Measurements from ENCODE around the gene YY1AP1. TPM values are rescaled to one million over a fixed set of nuclear protein-coding genes. Genes with fewer than 3 reads are reported as not detected.
"Not testable (repeated sequence)": the region's sequence is repeated elsewhere in the genome, so short reads cannot be mapped to it uniquely, and the experiment has no call there.

Gene YY1AP1
- total RNA-seq, 1 donor from 2014 or later: 358 TPM

GRCh38 chr1:155678027-155678426, 10.5 kb downstream of the YY1AP1 start:
- no peaks in the 10 kb centered on the region for H3K27me3 ChIP-seq (ENCODE audit: control insufficient read depth in 3 of 3, insufficient read depth in 3 of 3, low read length in 3 of 3)
- no peak overlapping the region for H3K9ac ChIP-seq (ENCODE audit: low read depth in 1 of 3, low read length in 3 of 3)
- H3K4me3 ChIP-seq (ENCODE audit: low read length in 3 of 3): no peak overlapping the region
- peaks cover 0 to 3% (median 0%) of the 10 kb centered on the region in 3 donors for H3K4me1 ChIP-seq (ENCODE audit: control insufficient read depth in 3 of 3, insufficient read depth in 3 of 3, low read length in 3 of 3)
- no peaks in the 10 kb centered on the region for H3K9me3 ChIP-seq (ENCODE audit: control insufficient read depth in 3 of 3, low read length in 3 of 3)
- no peak overlapping the region for H3K27ac ChIP-seq (ENCODE audit: low read depth, low read length)
- peaks cover 18 to 64% (median 49%) of the 10 kb centered on the region in 3 donors for H3K36me3 ChIP-seq (ENCODE audit: control insufficient read depth in 3 of 3, insufficient read depth in 3 of 3, low read length in 3 of 3)

GRCh38 chr1:155673003-155673402, 15.6 kb downstream of the YY1AP1 start:
- H3K36me3 ChIP-seq (ENCODE audit: control insufficient read depth in 3 of 3, insufficient read depth in 3 of 3, low read length in 3 of 3): peaks cover 39 to 79% (median 71%) of the 10 kb centered on the region in 3 donors
- no peaks in the 10 kb centered on the region for H3K9me3 ChIP-seq (ENCODE audit: control insufficient read depth in 3 of 3, low read length in 3 of 3)
- H3K4me1 ChIP-seq (ENCODE audit: control insufficient read depth in 3 of 3, insufficient read depth in 3 of 3, low read length in 3 of 3): no peaks in the 10 kb centered on the region
- no peak overlapping the region for H3K4me3 ChIP-seq (ENCODE audit: low read length in 3 of 3)
- H3K27me3 ChIP-seq (ENCODE audit: control insufficient read depth in 3 of 3, insufficient read depth in 3 of 3, low read length in 3 of 3): no peaks in the 10 kb centered on the region
- no peak overlapping the region for H3K27ac ChIP-seq (ENCODE audit: low read depth, low read length)
- no peak overlapping the region for H3K9ac ChIP-seq (ENCODE audit: low read depth in 1 of 3, low read length in 3 of 3)

- no peak overlapping the region for H3K4me3 ChIP-seq (ENCODE audit: low read length in 3 of 3)
- H3K27ac ChIP-seq (ENCODE audit: low read depth, low read length): no peak overlapping the region
- H3K27me3 ChIP-seq (ENCODE audit: control insufficient read depth in 3 of 3, insufficient read depth in 3 of 3, low read length in 3 of 3): no peaks in the 10 kb centered on the region
- H3K4me1 ChIP-seq (ENCODE audit: control insufficient read depth in 3 of 3, insufficient read depth in 3 of 3, low read length in 3 of 3): no peaks in the 10 kb centered on the region
- H3K36me3 ChIP-seq (ENCODE audit: control insufficient read depth in 3 of 3, insufficient read depth in 3 of 3, low read length in 3 of 3): peaks cover 40 to 78% (median 68%) of the 10 kb centered on the region in 3 donors
- no peaks in the 10 kb centered on the region for H3K9me3 ChIP-seq (ENCODE audit: control insufficient read depth in 3 of 3, low read length in 3 of 3)
- H3K9ac ChIP-seq (ENCODE audit: low read depth in 1 of 3, low read length in 3 of 3): no peak overlapping the region
These were observed 16.8 kb downstream of the YY1AP1 start for GRCh38 chr1:155671750-155672149.

GRCh38 chr1:155669233-155670162, 19.1 kb downstream of the YY1AP1 start:
- H3K4me3 ChIP-seq (ENCODE audit: low read length in 3 of 3): no peak overlapping the region
- H3K27ac ChIP-seq (ENCODE audit: low read depth, low read length): no peak overlapping the region
- no peaks in the 10 kb centered on the region for H3K4me1 ChIP-seq (ENCODE audit: control insufficient read depth in 3 of 3, insufficient read depth in 3 of 3, low read length in 3 of 3)
- no peak overlapping the region for H3K9ac ChIP-seq (ENCODE audit: low read depth in 1 of 3, low read length in 3 of 3)
- no peaks in the 10 kb centered on the region for H3K27me3 ChIP-seq (ENCODE audit: control insufficient read depth in 3 of 3, insufficient read depth in 3 of 3, low read length in 3 of 3)
- no peaks in the 10 kb centered on the region for H3K9me3 ChIP-seq (ENCODE audit: control insufficient read depth in 3 of 3, low read length in 3 of 3)
- peaks cover 44 to 72% (median 64%) of the 10 kb centered on the region in 3 donors for H3K36me3 ChIP-seq (ENCODE audit: control insufficient read depth in 3 of 3, insufficient read depth in 3 of 3, low read length in 3 of 3)

- peaks cover 37 to 57% (median 52%) of the 10 kb centered on the region in 3 donors for H3K36me3 ChIP-seq (ENCODE audit: control insufficient read depth in 3 of 3, insufficient read depth in 3 of 3, low read length in 3 of 3)
- not testable (repeated sequence) for H3K9me3 ChIP-seq (ENCODE audit: control insufficient read depth in 3 of 3, low read length in 3 of 3); H3K4me3 ChIP-seq (ENCODE audit: low read length in 3 of 3); H3K27ac ChIP-seq (ENCODE audit: low read depth, low read length); H3K27me3 ChIP-seq (ENCODE audit: control insufficient read depth in 3 of 3, insufficient read depth in 3 of 3, low read length in 3 of 3); H3K4me1 ChIP-seq (ENCODE audit: control insufficient read depth in 3 of 3, insufficient read depth in 3 of 3, low read length in 3 of 3); H3K9ac ChIP-seq (ENCODE audit: low read depth in 1 of 3, low read length in 3 of 3)
These were observed 27.3 kb downstream of the YY1AP1 start for GRCh38 chr1:155661239-155661638.

- Histone ChIP-seq H3K9ac (ENCODE audit: low read depth in 1 of 3, low read length in 3 of 3) (no peak overlapping the region), H3K27ac (ENCODE audit: low read depth, low read length) (no peak overlapping the region), H3K9me3 (ENCODE audit: control insufficient read depth in 3 of 3, low read length in 3 of 3) (no peaks in the 10 kb centered on the region), H3K36me3 (ENCODE audit: control insufficient read depth in 3 of 3, insufficient read depth in 3 of 3, low read length in 3 of 3) (peaks cover 23 to 36% (median 34%) of the 10 kb centered on the region in 3 donors), H3K4me3 (ENCODE audit: low read length in 3 of 3) (no peak overlapping the region), H3K27me3 (ENCODE audit: control insufficient read depth in 3 of 3, insufficient read depth in 3 of 3, low read length in 3 of 3) (no peaks in the 10 kb centered on the region), H3K4me1 (ENCODE audit: control insufficient read depth in 3 of 3, insufficient read depth in 3 of 3, low read length in 3 of 3) (peaks cover 0 to 4% (median 0%) of the 10 kb centered on the region in 3 donors)
These were observed 31.1 kb downstream of the YY1AP1 start for GRCh38 chr1:155657463-155657862.

GRCh38 chr1:155652951-155653350, 35.6 kb downstream of the YY1AP1 start:
- Histone ChIP-seq H3K4me1 (ENCODE audit: control insufficient read depth in 3 of 3, insufficient read depth in 3 of 3, low read length in 3 of 3) (peaks cover 0 to 4% (median 3%) of the 10 kb centered on the region in 3 donors), H3K9ac (ENCODE audit: low read depth in 1 of 3, low read length in 3 of 3) (no peak overlapping the region), H3K9me3 (ENCODE audit: control insufficient read depth in 3 of 3, low read length in 3 of 3) (no peaks in the 10 kb centered on the region), H3K27ac (ENCODE audit: low read depth, low read length) (no peak overlapping the region), H3K4me3 (ENCODE audit: low read length in 3 of 3) (no peak overlapping the region), H3K27me3 (ENCODE audit: control insufficient read depth in 3 of 3, insufficient read depth in 3 of 3, low read length in 3 of 3) (no peaks in the 10 kb centered on the region), H3K36me3 (ENCODE audit: control insufficient read depth in 3 of 3, insufficient read depth in 3 of 3, low read length in 3 of 3) (no peaks in the 10 kb centered on the region)

GRCh38 chr1:155651861-155652661, 36.5 kb downstream of the YY1AP1 start:
- H3K36me3 ChIP-seq (ENCODE audit: control insufficient read depth in 3 of 3, insufficient read depth in 3 of 3, low read length in 3 of 3): no peaks in the 10 kb centered on the region
- no peak overlapping the region for H3K27ac ChIP-seq (ENCODE audit: low read depth, low read length)
- no peaks in the 10 kb centered on the region for H3K9me3 ChIP-seq (ENCODE audit: control insufficient read depth in 3 of 3, low read length in 3 of 3)
- no peaks in the 10 kb centered on the region for H3K27me3 ChIP-seq (ENCODE audit: control insufficient read depth in 3 of 3, insufficient read depth in 3 of 3, low read length in 3 of 3)
- no peak overlapping the region for H3K9ac ChIP-seq (ENCODE audit: low read depth in 1 of 3, low read length in 3 of 3)
- peaks cover 0 to 3% (median 0%) of the 10 kb centered on the region in 3 donors for H3K4me1 ChIP-seq (ENCODE audit: control insufficient read depth in 3 of 3, insufficient read depth in 3 of 3, low read length in 3 of 3)
- no peak overlapping the region for H3K4me3 ChIP-seq (ENCODE audit: low read length in 3 of 3)

GRCh38 chr1:155650231-155650757, 38.3 kb downstream of the YY1AP1 start:
- Histone ChIP-seq H3K4me3 (ENCODE audit: low read length in 3 of 3) (no peak overlapping the region), H3K9ac (ENCODE audit: low read depth in 1 of 3, low read length in 3 of 3) (no peak overlapping the region), H3K27me3 (ENCODE audit: control insufficient read depth in 3 of 3, insufficient read depth in 3 of 3, low read length in 3 of 3) (no peaks in the 10 kb centered on the region), H3K4me1 (ENCODE audit: control insufficient read depth in 3 of 3, insufficient read depth in 3 of 3, low read length in 3 of 3) (peaks cover 0 to 7% (median 6%) of the 10 kb centered on the region in 3 donors), H3K9me3 (ENCODE audit: control insufficient read depth in 3 of 3, low read length in 3 of 3) (no peaks in the 10 kb centered on the region), H3K36me3 (ENCODE audit: control insufficient read depth in 3 of 3, insufficient read depth in 3 of 3, low read length in 3 of 3) (no peaks in the 10 kb centered on the region), H3K27ac (ENCODE audit: low read depth, low read length) (no peak overlapping the region)

All from skeletal muscle tissue (tissue), 4 donors.